ENCODE data around the gene NOS1.

- TF ChIP-seq CTCF (IDR thresholded peaks at IDR 0.05; ENCODE audit: poor library complexity, severe bottlenecking) (no peak), POLR2AphosphoS5 (IDR thresholded peaks at IDR 0.05) (no peak), EP300 (conservative IDR thresholded peaks at IDR 0.05; ENCODE audit: poor library complexity, severe bottlenecking) (no peak), EZH2 (IDR thresholded peaks at IDR 0.05; ENCODE audit: borderline replicate concordance, insufficient read depth, low read length, poor library complexity, severe bottlenecking) (no peak)
Observed at GRCh38 chr12:117352883-117353282, 8.5 kb downstream of the NOS1 start.
